Stimulated activated CD8-positive, alpha-beta memory T cell treated with anti-CD3 and anti-CD28 coated beads, Interleukin-15, amount 100 ng/mL, for 48 hours (primary cell): Measurements from ENCODE around the gene SHISA9.
"Not testable (repeated sequence)": the region's sequence is repeated elsewhere in the genome, so short reads cannot be mapped to it uniquely, and the experiment has no call there.

Experiments used
- DNase-seq, 2 donors: peaks; one replicate each; pipeline ENCODE4 v3.0.0-alpha.2; 2020; ENCODE audit warnings: low read depth in 2 of 2

SHISA9 gene

DNA sequence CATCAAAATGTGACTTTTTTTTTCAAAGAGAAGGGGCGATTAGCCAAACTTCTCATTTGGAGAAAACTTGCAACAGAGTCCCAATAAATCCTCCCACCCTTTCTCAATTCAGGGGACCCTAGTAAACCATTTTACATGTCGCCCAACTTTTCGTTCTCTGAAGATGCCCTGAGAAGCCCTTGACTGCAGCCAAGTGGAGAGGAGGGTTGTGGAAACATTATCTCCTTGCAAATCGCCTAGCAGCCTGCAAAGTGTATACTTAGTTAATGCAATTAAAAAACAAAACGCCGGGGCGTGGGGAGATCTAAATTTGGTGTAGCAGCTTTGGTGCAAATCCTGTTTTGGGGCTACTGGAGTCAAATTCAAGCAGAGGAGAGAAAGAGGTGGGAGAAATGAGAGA is 1.2 kb upstream of the SHISA9 start:
- no peak for DNase-seq

DNA sequence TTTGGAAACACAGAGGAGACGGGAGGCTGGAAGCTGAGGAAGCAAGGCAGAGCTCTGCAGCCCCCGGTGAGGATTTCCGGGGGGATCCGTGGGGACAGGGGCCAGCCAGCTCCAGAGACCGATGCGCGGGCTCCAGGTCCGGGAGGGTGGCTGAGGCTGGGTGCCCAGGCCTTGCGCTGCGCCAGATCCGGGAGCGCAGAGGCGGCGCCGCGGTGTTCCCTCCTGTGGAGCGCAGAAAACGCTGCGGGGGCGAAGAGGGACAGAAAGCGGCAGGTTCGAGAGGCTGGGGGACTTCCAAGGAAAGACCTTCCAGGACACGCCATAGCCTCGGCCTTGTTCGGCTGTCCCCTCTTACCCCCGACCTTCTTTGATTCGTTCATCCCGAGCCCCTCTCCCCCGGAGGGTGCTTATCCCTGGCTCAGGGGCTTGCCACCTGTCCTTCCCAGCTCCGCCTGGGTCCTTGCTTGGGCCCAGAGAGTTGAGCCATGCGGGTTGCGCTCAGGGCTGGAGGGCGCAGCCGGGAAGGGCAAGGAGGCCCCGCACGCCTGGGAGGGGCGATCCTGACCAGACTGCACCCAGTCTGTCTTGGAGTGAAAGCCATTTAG is 697 bp upstream of the SHISA9 start:
- DNase-seq: no peak

DNA sequence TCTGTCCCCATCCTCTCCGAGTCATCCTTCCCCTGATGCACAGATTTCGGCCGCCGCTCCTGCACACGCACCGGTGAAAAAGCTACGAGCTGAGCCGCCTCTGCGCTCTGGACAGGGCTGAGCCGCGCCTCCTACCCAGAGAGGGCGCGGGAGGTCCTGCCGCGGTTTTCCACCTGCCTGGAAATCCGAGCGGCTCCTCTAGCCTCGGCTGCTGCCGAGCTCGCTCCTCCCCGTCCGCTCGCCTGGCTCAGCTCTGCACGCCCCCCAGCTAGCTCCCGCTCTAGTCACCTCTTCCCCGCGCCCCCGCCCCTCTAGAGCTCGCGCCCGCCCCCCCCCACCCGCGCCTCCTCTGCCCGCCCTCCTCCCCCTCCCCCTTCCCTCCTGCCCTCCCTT is 198 bp upstream of the SHISA9 start:
- no peak for DNase-seq

DNA sequence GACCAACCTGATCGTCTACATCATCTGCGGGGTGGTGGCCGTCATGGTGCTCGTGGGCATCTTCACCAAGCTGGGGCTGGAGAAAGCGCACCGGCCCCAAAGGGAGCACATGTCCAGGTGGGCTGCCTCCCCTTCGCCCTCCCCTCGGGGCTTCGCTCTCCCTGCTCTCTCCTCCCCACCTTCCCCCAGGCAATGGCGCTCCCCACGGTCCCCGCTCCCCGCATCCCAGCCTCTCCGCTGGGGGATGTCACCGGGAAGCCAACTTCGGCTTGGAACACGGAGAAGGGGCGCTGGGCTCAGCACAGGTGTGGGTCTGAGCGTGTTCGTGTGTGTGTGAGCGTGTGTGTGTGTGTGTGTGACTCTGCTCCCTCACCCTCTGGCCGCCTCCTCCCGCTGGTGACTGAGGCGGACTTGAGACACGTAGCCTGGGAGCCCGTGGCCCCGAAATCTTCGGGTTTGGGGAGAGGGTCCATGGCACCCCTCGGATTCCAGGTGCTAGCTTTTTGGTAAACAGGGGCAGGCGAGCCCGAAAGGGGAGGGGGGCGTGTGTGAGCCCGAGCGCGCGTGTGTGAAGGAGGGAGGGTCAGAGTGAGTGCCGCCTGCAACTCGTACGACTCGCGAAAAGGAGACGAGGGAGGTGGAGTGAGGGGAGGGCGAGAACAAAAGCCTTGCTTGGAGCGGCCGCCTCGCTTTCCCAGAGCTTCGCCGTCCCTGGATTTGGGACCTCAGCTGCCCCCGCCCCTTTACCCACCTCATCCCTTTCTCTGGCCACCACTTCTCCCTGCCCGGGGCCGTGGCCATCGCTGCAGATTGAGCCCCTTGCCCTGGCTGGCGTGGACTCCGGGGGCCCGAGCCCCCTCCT is 1.3 kb downstream of the SHISA9 start:
- DNase-seq: no peak

DNA sequence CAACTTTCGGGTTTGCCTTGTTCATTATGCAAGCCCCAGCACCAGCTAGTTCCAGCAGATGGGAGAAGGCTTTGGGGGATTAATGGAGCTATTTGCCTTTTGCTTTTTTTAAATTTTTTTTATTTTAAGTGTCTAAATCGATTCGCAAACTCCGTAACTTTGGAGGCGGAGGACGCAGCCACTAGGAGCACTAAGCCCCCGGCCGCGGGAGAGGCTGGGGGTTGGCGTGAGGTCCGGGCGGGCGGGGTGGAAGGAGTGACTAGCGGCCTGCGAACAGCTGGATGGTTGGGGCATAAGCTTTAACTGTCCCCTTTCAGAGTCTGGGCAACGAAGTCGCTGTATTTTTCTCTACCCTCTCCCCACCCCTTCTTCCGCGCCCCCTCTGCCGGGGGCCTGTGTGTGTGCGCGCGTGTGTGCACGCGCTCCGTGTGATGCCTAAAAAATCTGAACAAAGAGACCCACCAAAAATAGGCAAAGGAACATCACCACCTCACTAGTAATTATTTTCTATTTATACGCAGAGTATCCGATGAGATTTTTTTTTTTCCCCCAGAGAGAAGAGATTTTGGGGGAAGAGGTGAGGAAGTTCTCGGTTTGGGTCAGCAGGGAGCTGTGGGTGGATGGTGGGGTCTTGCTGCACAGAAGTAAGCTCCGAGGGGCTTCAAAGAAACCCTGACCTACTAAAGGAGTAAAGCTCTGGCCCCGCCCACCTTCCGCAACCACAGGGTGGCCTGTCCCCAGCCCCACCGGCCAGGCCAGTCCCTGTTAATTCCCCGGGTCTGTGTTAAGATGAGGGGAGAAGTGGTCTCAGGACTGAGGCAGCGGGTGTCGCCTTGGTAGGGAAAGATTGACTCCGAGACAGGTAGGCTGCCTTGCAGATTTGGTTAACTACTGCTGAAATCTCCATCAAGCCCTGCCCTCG is 2.3 kb downstream of the SHISA9 start:
- no peak for DNase-seq

DNA sequence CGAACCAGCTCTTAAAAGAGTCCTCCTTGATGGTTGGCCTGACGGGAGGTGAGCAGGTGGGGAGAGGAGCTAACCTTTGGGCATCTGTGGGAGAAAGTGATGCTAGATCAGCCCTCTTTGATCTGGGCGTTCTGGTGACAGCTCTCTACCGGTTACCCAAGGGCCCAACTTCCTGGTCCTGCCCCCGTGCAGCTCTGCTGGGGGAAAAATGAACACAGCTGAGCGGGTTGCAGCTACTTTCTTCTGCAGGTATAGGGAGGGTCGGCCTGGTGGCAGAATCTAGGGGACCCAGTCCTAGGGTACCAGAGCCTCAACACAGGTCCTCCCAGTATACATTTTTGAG is 2.9 kb downstream of the SHISA9 start:
- no peak for DNase-seq

DNA sequence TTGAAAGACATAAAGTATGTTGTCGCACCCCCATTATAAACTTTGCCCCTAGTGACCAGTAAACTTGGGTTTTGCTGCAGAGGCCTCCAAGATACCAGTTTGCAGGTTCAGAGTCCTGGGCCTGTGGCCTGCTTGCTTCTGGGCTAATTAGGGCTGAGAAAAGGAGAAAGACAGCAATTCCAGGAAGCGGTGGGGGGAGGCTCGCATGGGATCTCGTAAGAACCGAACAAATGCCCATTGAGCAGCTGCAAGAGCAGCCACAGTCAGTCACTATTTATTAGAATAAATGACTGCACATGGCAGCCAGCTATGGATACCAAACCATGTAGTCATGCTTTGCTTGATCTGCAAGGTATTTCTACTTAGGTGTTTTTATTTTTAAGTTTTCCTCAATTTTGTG is 4.9 kb downstream of the SHISA9 start:
- no peak for DNase-seq

DNA sequence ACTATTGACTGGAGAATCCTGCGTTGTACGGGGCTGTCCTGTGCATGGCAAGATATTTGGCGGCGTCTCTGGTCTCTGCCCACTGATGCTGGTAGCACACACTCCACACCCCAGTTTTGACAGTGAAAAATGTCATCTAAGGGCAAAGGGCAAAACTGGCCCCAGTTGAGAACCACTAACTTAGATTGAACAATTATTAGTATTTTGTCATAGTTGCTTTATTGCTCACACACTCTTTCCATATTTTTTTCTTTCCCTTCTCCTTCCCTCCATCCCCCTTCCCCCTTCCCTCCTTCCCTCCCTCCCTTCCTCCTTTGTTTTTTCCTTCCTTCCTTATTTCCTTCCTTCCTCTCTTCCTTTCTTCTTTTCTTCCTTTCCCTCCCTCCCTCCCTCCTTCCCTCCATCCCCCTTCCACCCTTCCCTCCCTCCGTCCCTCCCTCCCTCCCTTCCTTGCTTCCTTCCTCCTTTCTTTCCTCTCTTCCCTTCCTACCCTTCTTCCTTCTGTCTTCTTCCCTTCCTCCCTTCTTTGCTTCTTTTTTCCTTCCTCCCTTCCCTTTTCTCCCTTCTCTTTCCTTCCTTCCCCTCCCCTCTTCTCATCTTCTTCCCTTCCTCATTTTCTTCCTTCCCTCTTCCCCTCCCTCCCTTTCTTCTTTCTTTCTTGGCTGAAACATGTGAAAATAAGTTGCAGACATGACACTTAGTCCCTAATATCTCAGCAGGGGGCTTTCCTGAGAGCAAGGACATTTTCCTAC is 5.5 kb downstream of the SHISA9 start:
- DNase-seq: no peak

DNA sequence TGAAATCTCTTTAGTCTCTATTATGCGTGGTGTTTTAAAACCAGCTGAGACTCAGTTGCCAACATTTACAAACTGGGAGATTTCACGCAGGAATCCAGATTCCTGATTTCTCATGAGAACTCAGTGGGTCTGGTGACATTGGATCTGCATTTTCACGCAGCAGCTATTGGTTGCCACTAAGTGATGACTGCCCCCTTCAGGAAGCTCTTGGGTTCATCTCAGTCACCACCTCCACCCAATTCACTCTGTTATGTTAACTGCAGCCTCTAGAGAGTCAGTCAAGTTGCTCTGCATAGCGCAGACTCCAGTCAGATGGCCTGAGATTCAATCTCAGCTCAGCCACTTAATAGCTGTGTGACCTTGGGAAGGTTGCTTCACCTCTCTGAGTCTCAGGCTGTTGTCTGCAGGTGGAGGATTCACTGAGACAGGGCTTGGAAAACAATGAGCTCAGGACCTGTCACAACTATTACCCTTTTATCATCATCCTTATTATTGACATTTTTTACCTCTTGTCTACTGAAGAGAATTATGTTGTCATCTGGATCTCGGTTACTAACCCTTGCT is 6.4 kb downstream of the SHISA9 start:
- DNase-seq: no peak

DNA sequence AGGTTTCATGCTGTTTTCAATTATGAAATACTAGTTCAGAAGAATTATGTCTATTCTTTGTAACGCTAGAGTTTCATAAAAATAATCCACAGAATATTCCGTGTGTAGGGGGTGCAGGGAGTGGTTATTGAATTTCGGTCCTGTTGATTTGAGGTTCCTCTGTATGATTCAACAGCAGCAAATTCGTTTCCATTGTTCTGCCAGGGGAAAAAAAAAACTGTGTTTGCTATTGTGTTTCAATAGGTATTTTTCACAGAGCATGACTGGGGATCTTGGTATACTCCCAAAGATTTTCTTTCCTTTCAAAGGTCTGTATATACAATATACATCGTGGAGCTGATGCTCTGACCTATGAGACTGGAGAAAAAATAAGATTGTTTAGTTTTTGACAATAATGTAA is 15.8 kb downstream of the SHISA9 start:
- DNase-seq: no peak

DNA sequence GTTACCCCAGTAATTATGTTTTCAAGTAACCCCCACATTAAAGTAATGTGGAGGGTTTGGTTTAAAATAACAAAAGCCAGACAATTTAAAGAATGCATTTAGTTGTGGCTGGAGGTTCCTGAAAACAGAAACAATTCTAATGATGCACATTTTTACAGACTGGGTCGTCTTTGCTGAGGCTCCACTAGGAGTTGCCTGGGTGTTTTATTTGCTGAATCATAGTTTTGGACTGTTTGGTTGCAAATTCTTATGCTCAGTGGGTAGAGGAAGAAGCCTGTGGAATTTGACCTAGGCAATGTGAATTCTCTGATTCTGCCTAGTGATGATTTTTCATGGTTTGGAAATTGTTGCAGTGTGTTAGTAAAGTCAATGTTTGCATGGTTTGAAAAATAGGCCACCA is 16.3 kb downstream of the SHISA9 start:
- no peak for DNase-seq

DNA sequence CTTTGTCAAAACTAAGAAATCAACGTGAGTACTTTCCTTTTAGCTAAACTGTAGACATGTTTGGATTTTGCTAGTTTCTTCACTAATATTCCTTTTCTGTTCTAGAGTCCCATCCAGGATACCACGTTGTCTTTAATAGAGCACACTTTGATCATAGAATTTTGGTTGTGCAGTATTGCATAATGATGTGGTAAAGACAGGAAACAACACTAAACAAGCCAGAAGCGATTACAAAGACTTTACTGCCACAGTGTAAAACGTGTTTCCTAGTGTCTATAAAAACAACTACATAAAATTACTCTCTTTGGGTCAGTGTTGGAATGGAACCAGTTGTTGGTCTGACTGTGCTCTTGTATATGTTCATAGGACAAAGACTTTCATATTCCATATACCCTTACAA is 19.3 kb downstream of the SHISA9 start:
- no peak for DNase-seq

DNA sequence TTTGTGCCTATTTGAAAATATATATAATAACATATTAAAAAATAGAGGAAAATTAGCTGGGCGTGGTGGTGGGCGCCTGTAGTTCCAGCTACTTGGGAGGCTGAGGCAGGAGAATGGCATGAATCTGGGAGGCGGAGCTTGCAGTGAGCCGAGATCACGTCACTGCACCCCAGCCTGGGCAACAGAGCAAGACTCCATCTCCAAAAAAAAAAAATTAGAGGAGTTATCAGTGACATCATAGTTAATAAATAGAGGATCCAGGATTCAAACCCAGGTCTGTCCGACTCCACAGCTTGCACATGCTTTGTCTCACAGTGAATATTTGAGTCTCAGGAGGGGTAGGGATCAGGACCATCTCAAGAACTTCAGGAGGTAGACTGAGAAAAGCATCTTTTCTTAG is 22.2 kb downstream of the SHISA9 start:
- not testable (repeated sequence) for DNase-seq

DNA sequence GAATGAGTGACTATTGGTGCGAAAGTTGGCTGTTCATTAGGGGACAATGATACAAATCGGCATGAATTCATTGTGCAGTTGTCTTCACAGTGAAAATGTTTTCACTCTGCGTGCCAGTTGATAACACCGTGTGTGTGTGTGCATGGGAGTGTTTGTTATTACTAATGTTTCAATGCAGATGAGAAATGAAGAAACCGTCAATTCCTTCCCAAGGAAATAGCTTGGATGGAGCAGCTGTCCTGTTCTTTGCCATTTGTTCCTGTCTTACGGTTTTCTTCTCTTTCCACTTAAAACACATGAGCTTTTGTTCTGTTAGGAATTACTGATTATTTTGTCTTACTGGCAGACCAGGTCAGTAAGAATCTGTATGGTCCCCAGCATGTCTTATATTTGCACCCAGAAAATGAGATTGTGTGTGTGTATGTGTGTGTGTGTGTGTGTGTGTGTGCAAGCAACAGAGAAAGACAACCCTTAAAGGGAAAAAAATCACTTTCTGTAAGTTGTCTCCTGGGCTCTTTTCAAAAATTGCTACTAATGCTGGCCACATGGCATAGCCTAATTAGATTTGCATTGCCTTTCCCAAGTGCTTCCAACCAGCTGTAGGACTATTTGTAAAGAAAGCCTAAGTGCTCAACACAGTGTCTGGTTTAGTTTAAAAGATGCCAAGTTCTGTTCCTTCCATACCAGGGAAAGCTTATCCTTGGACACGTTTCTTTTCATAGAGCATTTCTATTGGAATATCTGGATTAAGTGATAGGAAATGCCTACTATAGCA is 23.8 kb downstream of the SHISA9 start:
- no peak for DNase-seq

DNA sequence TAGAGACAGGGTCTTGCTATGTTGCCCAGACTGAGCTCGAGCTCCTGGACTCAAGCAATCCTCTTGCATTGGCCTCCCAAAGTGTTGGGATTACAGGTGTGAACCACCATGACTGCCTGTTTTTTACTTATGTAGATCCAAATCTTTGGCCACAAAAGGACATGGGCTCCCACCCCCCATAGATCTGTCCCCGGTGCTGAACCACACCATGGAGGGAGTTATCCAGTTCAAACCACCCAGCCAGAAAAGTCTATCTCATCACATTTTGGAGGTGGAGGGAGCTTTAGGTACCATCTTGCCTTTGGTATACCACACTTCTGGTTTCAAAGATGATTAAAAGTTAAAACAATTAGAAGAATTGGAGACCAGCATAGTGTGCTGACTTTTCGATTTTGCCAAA is 26.2 kb downstream of the SHISA9 start:
- no peak for DNase-seq

DNA sequence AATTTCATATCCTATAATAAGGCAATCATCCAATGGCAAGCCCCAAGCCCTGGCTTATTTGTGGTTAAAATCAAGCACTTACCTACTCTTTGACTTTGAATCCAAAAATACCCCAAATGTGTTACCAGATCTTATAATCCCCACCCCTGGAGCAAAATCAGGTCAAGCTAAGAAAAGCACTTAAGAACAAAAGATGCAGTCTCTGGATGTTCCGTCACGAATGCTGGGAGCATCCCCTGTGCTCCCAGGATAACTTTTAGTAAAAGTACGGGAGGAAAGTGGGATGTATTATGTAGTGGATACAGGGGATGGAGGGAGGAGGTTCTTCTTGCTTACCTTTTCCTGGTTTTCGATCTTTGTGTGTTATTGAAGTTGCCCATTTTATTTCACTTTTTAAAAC is 29.5 kb downstream of the SHISA9 start:
- no peak for DNase-seq

DNA sequence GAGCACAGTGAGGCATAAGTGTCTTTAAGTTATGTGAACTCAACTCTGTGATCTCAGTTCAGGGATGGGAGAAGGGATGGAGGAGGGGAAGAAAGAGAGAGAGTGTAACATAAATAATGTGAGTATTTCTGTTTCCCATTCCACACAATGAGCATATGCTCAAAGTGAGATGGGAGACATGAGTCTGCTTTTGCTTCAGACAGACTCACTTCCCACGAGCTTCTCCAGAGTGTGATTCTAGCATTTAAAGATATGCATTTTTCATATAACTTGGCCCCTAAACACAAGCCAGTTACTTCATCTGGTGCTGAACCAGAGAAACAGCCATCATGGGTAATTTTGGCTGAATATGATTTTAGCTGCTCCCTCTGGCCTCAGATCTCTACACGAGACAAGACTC is 35.0 kb downstream of the SHISA9 start:
- no peak for DNase-seq

DNA sequence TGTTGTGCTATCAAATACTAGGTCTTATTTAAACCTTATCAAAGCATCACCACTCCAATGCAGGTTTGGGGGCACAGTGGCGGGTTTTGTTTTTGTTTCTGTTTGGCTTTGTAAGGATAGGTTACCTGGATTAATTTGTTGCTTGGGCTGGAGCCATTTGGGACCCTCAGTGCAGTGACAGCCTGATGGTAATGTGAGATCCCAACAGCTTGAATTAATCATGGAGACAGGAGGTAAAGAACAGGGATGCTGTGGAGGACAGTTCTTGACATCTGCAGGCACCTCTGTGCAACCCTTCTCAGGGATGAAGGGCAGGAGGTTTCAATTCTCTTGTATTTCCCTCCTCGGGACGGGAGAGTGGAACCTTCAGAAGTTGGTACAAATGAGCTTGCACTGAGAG is 40.5 kb downstream of the SHISA9 start:
- no peak for DNase-seq

DNA sequence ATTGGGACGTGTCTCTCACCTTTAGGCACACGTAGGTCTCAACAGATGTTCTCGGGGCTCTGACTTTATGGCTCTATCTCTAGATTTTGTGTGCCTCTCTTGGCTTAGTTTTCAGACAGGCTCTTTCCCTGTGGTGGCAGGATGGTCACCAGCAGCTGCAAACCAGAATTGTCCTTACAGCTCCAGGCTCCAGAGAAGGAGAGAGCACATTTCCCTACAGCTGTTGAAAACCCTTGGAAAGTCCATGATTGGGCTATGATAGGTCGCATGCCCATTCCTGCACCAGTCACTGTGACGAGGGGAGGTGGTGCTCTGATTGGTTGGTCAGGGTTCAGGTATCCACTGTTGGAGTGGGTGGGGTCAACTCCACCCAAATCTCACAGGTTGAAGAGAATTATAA is 41.5 kb downstream of the SHISA9 start:
- DNase-seq: no peak

DNA sequence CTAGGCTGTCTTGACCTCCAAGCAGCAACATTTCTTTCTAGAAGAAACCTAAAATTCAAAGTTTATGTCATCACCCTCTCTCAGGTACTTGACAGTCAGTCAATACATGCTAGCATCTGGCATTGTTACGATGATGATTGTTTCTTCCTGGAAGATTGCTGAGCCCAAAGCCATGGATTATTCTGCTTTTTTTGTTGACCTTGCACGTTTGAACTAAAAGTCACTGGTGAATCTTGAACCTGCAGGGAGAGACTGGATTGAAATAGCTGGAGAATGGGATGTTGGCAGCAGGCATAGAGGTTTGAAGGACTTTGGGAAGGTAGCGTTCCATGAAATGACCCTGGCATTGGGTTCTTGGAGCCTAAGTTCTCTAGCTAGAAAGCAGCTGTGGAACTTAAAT is 42.9 kb downstream of the SHISA9 start:
- DNase-seq: no peak

DNA sequence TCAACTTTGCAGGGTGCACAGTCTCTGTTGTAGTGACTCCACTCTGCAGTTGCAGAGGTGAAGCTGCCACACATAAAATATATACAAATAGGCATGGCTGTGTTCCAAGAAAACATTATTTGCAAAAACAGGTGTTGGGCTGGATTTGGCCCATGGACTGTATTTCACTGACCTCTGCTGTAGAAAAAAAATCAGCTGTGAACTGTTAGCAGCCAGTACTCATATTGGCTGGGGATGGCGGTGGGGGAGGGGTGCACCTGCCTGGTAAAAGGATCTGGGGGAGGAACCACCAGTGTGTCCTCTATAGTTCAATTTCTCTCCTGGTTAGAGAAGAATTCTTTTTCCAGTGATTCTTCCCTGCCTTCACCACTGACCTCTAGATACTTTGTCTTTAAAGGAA is 50.0 kb downstream of the SHISA9 start:
- DNase-seq: no peak
